ENCODE measurements around the gene GLT6D1.
"Not testable (repeated sequence)": the region's sequence is repeated elsewhere in the genome, so short reads cannot be mapped to it uniquely, and the experiment has no call there.

GLT6D1 gene

DNA sequence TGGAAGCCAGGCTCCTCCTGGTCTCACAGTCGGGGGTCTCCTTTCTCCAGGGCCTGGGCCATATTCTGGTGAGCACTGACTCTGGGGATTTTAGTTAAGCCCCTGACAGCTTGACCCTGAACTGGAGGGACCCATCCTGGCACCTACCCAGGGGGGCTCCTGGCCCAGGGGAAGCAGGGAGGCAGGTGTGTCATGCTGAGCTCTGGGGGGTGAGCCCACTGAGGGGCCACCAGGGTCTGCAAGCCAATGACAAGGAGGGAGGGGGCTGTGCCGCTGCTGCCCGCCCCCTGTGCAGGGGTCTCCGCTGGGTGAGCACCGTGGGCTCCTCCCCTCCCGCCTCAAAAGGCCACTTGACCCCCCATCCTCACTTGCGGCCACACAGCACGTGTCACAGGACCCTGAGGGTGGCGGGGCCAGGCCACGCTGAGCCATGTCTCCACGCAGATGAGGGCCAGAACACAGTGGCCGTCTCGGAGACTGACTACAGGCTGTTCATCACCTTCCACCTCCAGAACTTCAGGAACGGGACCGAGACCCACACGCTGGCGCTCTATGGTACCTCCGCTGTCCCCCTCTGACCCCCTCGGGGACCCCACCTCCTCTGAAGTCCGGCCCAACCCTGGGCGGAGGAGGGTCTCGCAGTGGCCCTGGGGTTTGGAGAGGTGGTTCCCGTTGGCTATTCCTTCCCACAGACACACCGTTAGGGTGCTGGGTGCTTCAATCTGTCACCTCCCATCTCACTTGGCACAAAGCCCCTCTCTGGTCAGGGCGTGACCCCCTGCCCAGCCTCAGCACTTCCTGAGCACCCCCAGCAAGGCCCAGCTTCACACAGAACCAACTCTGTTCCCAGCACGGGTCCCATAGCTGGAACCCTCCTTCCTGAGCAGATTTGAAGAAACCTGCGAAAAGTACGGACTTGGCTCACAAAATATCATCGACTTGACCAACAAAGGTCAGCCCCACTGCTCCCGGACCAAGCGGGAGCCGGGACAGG lies 25.8 kb upstream of the GLT6D1 start:
- no peak for DNase-seq

DNA sequence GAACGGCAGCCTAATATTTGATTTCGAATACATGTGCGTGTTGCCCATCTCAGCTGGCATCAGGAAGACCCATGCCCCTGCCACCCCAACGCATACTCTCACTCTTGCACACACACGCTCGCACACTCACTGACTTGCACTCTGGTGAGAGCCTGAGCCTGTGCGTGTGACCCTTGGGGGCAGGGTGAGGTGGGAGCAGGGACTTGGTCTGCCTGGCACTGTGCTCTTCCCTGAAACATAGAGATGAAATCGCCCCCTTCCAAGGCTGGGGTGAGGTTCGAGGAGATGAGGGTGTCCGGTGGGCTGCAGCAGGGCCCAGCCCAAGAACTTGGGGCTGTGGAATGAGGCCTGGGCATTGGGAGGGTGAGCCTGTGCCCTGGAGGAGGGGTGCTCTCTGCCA lies 24.9 kb upstream of the GLT6D1 start:
- no peak for DNase-seq

DNA sequence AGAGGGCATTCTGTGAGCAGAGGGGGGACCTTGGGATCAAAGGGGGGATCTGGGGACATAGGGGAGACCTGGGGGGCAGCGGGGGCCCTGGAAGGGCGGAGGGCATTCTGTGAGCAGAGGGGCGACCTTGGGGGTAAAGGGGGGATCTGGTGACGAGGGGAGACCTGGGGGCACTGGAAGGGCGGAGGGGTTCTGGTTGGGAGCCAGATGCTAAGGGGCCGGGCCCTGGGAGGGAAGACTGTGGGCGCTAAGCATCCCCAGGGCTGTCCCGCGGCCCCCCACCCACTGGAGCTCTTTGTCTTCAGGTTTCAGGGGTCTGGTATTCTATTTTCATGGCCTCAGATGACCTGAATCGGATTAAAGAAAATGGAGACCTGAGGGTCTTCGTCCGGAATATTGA lies 24.5 kb upstream of the GLT6D1 start:
- DNase-seq, result no peak

DNA sequence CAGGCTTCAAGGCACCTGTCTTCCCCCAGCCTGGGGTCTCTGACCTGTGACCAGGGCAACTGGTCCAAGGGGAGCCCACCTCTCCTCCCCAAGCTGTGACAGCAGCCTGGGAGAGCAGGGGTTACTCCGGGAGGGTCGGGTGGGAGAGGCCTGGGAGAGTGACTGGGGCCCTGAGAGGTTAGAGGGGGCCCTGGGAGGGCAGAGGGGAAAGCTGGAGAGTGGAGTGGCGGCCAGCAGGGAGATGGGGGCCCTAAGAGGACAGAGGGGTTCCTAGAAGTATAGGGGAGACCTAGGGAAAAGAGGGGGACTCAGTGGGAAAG lies 24.1 kb upstream of the GLT6D1 start:
- DNase-seq, result no peak

DNA sequence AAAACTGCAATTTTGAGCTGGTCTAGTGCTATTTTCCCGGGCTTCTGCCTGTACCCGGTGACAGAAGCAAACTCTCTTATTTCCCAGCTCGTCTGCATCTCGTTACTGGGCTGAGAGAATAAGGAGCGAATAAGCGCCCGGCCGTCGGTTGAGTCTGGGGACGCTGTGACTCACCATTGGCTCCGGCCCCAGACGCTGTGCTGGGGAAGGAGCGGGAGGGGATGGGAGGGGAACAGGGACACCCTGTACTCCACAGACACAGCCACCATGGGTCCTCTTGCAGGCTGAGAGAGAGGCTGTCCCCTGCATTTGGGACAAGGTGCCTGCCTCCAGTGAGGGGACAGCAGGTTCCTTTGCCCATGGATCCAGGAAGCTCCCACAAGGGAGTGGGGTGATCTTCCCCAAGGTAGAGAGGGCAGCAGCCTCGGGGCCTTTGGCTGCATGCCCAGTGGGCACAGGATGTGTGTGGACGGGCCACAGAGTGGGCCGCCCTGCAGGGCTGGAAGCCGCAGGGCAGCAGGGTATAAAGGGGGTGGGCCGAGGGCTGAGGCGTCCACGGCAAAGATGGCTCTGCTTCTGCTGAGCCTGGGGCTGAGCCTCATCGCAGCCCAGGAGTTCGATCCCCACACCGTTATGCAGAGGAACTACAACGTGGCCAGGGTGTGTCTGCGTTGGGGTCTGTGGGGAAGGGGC lies 23.6 kb upstream of the GLT6D1 start, which contains the start of gene LCN9:
TSS of gene LCN9 (plus strand) at position 552 of the 693 bp plus-strand sequence. CDS start at position 565, 13 bp downstream.
- DNase-seq, result no peak

DNA sequence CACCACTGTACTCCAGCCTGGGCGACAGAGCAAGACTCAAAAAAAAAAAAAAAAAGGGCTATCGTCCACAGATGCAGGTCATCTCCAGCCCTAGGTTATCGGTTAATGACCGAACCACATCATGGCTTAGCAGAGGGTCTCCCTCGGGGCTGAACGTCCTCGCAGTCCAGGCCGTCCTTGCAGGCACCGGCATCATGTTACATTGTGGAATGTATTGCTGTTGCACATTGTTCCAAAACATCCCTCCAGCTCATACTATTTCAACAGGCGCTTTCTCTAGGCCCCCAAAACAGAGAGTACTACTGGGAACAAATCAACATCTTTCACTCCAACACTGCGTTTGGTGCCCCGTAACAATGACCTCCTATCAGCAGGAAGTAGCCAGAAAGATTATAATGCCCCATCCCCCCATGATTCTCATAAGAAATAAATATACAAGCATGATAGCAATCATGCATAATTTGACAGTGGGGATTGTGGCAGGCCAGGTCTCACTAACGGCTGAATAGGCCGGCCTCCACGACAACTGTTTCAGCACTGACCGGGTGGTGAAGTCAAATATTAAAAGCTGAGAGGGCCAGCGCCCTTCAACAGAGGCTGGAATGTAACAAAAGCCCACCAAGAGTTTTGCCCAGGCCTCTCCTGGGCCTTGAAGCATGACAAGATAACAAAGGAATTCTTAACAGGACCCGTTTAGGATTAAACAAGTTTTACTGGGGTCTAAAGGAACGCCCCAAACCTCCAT lies 22.6 kb upstream of the GLT6D1 start:
- no peak for DNase-seq

DNA sequence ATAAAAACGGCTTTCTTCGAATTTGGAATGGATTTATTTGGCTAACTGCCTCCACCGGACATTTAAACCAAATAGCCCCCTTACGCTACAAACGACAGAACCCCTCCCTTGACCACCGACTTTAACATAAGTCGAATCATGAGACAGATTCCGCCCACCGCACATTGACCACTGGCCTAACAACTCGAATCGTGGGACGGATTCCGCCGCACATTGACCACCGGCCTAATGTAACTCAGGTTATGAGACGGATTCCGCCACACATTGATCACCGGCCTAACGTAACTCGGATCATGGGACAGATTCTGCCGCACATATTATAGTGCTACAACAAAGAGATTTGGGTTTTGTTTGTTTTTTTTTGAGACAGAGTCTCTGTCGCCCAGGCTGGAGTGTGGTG lies 21.1 kb upstream of the GLT6D1 start:
- no peak for DNase-seq

DNA sequence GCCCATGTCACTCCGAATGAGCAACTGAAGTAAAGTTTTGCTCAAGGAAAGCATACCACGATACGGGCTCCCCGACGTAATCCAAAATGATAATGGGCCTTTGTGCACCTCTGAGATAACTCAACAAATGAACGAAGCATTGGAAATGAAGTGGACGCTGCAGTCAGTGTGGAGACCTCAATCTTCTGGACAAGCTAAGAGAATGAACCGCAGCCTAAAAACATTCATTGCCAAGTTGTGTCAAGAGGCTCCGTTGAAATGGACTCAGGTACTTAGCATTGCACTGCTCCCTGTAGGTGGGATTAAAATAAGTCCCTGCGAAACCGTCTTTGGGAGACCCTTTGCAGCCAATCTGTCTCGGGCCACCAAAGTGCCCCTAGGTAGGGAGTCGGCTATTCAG lies 19.9 kb upstream of the GLT6D1 start:
- no peak for DNase-seq

DNA sequence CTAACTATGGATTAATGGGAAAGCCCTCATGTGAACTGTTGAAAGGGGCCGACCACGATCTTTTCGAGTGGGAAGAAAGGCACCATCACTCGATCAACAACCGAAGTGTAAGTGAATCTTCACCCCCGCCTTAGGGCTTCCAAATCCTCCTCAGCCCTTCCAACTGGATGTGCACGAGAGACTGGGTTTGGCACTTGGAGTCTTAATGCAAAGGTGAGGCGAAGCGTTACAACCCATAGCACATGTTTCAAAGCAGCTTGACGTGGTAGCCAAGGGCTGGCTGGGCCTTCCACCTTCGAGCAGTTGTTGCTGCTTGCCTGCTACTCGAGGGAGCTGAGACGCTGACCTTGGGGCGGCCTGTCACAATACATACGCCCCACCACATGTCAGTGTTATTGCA lies 18.1 kb upstream of the GLT6D1 start:
- no peak for DNase-seq

DNA sequence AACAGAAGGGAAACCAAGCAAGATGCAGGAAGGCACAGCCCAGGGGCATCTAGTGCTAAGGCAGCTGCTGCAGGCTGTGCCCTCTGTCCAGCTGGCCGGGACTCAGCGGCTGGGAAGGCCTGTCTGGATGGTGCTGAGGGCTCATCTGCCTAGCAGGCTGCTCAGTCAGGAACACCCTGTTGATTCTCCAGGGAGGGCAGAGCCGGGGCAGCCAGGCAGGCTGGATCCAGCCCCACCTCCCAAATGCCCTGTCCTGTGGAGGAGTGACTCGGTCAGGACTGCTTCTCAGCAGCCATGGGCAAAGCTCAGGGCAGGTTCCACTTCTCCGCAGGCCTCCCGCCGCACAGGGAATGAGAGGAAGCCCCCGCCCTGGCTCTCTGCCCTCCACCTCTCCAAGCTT lies 16.0 kb upstream of the GLT6D1 start:
- DNase-seq, result no peak

DNA sequence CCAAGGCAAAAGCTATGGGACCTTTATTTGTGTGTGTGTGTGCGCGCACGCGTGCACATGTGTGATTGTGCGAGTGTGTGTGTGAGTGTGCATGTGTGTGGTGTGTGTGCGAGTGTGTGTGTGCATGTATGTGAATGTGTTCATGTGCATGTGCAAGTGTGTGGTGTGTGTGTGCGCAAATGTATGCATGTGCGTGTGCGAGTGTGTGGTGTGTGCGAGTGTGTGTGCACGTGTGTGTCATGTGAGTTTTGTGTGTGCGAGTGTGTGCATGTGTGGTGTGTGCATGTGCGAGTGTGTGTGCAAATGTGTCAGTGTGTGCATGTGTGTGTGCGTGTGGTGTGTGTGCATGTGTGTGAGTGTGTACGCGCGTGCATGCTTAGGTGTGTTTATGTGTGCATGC lies 11.1 kb upstream of the GLT6D1 start:
- no peak for DNase-seq

DNA sequence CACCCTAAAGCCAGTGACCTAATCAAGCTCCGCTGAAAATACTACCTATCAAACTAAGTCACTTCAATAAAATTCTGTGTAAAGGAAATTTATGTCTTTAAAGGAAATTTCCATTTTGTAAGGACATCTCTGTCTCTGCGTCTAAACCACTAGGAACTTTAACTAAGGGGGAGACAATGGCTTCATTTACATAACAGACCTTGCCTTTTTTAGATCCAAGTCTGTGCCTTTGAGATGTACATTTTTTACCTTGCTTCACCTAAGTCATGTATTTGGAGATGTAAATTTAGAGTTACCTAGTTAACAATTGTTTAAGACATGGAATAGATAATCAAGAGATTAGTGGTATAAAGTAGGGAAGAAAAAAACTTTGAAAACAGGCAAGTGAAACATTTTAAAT lies 10.2 kb upstream of the GLT6D1 start:
- DNase-seq, result no peak

DNA sequence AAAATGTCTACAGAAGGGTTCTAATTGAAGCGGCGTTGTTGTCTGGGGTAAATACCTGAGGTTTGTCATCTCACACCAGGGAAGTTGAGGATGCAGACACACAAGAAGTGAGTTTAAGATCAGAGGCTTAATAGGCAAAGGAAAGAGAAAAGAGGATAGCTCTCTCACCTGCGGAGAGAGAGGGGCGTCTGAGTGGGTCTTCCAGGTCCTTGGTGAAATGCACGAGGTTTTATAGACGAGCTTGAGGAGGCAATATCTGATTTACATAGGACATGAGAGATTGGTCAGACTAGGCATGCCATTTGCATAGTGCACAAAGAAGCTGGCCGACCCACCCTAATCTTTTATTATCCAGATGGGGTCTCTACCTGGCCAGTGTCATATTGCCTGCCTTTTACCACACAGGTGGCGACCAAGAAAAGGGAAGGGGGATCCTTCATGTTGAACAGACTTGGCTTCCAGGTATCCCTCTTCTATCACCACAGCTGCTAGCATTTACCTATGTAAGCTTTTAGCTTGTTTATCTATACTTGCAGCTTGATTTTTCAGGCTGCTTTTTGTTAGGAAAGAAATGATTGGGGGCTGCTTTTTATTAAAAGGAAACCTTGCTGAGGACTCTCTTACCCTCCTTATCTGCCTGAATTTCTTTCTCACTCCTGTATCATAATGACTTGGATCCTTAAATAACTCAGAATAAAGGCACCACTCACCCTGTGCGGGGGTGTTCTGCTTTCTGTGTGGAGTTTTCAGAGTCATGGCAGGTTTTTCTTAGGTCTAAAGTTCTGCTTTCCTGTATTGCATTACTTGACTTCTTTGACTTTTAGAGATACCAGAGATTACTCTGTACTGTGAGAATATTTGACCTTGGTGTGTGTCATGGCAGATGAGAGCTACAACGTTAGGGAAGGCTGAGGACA lies 9.4 kb upstream of the GLT6D1 start:
- DNase-seq, result no peak

DNA sequence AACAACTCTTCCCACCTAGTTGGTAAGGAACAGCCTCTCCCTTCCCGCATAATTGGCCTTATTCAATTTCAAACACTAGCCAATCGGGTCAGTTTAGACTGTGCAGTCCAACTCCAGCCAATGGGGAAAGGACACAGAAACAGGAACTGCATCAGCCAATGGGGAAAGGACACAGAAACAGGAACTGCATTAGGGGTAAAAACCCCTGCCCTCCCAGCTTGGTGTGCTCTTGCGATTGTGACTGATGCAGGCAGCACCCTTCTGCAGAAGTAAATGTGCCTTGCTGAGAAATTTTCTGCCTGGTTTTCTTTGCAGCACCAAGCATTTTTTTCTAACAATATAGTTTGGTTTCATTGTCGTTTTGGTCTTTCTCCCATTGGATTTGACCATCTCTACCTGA lies 8.5 kb upstream of the GLT6D1 start:
- DNase-seq, result no peak

DNA sequence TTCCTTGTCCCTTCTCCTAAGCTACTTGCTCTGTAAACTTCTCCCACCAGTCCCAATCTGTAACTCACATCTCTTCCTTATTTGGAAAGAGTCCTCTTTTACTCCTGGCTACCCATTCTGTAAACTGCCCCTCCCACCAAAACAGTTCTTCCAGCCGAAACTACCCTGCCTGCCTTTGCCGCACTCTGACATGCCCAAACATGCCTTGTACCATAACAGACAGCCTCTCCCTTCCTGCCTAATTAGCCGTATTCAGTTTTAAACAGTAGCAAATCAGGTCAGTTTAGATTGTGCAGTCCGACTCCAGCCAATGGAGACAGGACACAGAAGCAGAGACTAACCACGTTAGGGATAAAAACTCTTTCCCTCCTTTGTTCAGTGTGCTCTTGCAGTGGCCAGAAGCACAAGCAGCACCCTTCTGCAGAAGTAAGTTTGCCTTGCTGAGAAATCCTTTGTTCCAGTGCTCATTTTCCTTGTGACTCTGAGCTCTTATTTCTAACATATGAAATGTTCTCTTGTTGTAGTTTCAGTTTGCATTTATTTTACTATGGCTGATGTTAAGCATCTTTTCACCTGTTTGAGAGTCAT lies 5.4 kb upstream of the GLT6D1 start:
- no peak for DNase-seq

DNA sequence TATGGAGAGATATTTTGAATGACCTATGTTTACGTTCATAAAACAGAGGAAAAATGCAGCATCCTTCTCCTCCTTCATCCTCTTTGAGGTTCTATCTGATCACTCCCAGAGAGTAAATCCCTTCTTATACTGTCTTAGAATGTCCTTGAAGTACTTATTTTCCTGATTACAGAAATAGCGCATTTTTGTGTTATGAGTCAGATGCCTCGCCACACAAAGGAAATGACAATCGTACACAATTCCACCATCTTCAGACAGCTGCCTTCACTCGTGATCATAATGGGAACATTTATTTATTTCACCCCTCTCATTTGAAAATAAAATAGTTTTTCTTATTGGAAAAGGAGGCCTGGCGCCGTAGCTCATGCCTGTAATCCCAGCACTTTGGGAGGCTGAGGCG lies 2.4 kb upstream of the GLT6D1 start:
- DNase-seq, result no peak

DNA sequence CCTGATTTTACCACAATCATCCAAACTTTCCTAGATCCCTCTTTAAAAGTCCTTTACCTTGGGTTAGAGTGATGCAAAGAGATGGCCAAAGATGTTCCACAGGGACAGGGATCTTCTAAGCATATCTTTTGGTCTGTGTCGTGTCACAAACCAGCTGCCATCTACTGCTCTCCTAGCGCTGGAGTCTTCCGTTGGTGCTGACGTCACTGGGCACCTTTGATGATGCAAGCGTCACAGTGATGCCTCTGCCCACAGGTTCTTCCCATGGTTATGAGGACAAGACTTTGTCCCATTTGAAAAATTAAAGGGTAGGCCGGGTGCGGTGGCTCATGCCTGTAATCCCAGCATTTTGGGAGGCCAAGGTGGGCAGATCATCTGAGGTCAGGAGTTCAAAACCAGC lies 1.7 kb upstream of the GLT6D1 start:
- no peak for DNase-seq

DNA sequence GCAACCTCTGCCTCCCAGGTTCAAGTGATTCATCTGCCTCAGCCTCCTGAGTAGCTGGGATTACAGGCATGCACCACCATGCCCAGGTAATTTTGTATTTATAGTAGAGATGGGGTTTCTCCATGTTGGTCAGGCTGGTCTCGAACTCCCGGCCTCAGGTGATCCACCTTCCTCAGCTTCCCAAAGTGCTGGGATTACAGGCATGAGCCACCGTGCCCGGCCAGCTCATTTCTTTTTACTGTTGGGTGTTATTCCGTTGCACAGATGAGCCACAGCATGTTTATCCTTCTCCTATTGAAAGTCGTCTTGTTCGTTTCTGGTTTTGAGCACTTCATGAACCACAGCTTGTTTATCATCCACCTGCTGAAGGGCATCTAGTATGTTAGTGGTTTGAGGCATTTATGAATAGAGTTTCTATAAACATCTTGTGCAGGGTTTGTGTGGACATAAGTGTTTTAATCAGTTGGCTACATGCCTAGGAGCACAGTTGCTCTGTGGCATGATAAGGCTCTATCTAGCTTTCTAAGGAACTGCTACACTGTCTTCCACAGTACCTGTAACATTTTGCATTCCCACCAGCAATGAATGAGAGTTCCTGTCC lies 2.3 kb downstream of the GLT6D1 start:
- not testable (repeated sequence) for DNase-seq

DNA sequence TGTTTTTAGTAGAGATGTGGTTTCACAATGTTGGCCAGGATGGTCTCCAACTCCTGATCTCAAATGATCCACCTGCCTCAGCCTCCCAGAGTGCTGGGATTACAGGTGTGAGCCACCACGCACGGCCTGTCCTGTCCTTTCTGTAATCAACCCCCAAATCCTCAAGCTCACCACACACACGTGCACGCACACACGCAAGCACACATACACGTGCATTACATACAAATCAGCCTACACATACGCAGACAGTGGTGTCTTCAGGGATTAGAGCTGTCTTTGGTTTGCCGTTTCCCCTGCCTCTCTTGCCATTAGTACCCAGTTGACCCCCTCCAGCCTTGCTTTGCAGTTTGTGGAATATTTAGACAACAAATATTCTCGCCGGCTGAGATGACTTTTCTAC lies 6.5 kb downstream of the GLT6D1 start:
- DNase-seq, result no peak

DNA sequence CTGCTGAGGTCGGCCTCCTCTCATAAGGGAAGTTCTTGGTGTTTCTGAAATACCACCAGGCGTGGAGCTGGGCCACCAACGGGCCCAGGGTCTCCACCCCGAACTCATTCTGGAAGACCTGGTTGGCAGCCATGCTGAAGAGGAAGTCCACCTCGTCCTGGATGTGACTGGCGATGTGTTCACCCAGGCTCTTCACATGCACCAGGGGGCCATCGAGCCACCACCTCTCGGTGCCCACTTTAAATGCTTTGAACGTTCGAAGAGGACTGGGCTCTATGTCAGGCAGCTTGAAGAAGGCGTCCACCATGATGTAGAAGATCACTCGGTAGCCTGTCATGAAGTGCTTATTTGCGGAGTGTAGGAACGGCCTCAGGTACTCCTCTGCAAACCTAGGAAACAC lies 15.1 kb downstream of the GLT6D1 start:
- no peak for DNase-seq

DNA sequence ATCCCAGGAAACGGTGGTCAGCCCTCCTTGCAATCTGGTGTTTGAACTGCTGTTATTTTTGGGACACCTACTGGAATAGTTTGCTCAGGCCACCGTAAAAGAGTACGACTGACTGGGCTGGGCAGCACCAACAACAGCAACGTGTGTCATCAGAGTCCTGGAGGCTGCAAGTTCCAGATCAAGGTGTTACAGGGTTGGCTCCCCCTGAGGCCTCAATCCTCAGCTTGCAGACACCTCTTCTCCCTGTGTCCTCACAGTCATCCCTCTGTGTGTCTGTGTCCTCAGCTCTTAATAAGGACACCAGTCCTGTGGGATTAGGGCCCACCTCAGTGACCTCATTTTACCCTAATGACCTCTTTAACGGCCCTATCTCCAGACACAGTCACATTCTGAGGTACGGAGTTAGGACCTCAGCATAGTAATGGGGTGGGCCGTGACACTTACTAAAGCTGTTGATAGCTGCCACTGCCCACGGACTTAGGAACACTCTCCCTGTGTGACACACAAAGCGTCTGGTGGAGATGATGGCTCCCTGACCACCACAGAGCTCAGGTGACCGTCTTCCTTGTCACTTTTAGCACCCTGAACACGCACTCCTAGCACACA lies 16.8 kb downstream of the GLT6D1 start:
- no peak for DNase-seq

All from SIG-M5 (cell line).